ENCODE results near the gene SIRT2. TPM values are rescaled to one million over a fixed set of nuclear protein-coding genes. Genes with fewer than 3 reads are reported as not detected.

The SIRT2 gene
- polyA plus RNA-seq, 1 donor (not counting 4 experiments of a cell fraction or from before 2014, with no cell fraction given), result 46.6 TPM

GRCh38 chr19:38920602-38921419 is 21.4 kb upstream of the SIRT2 start:
- Histone ChIP-seq H3K4me2 (ENCODE audit: control insufficient read depth, extremely low read depth, insufficient read depth, low read depth, low read length) (no peak overlapping the region), H3K4me1 (ENCODE audit: control insufficient read depth, extremely low read depth, insufficient read depth, low read length) (no peaks in the 10 kb centered on the region), H2AFZ (ENCODE audit: control insufficient read depth, low read length) (no peak overlapping the region), H3K4me3 (ENCODE audit: control insufficient read depth in 2 of 3, extremely low read depth in 1 of 3, insufficient read depth in 2 of 3, low read depth in 1 of 3, low read length in 3 of 3) (no peak overlapping the region), H3K36me3 (ENCODE audit: control insufficient read depth in 2 of 2, extremely low read depth in 1 of 2, insufficient read depth in 2 of 2, low read length in 2 of 2) (peaks cover 15 to 19% of the 10 kb centered on the region in 2 experiments), H3K27ac (ENCODE audit: control insufficient read depth, insufficient read depth, low read length) (no peak overlapping the region), H3K9me1 (ENCODE audit: control insufficient read depth, extremely low read depth, insufficient read depth, low read length) (no peaks in the 10 kb centered on the region), H3K79me2 (ENCODE audit: control insufficient read depth, insufficient read depth, low read length) (no peaks in the 10 kb centered on the region), H4K20me1 (ENCODE audit: control insufficient read depth, extremely low read depth, insufficient read depth, low read length) (no peaks in the 10 kb centered on the region), H3K9ac (ENCODE audit: control insufficient read depth, extremely low read depth, insufficient read depth, low read length) (no peak overlapping the region), H3K9me3 (ENCODE audit: control insufficient read depth, low read depth, low read length) (no peaks in the 10 kb centered on the region), H3K27me3 (ENCODE audit: control insufficient read depth, extremely low read depth, insufficient read depth, low read length) (no peaks in the 10 kb centered on the region)
- no peak for TF ChIP-seq EZH2 (IDR thresholded peaks at IDR 0.05; ENCODE audit: low read length)
- dilution Hi-C loops (cut with MboI; ENCODE audit: extremely low pct_ligation_motif_present, low sequenced_read_pairs), result no loop called here
- FAIRE-seq, result no peak
- DNase-seq (ENCODE audit: low read depth, low spot score), result no peak

GRCh38 chr19:38919837-38920601 is 20.6 kb upstream of the SIRT2 start:
- TF ChIP-seq EZH2 (IDR thresholded peaks at IDR 0.05; ENCODE audit: low read length) (no peak), CTCF (optimal IDR thresholded peaks at IDR 0.05 in 1 of 3, IDR thresholded peaks at IDR 0.05 in 1 of 3, conservative IDR thresholded peaks at IDR 0.05 in 1 of 3; ENCODE audit: extremely low read depth in 1 of 3, insufficient read depth in 2 of 3, low read length in 3 of 3) (no peak)
- H3K36me3 ChIP-seq (ENCODE audit: control insufficient read depth in 2 of 2, extremely low read depth in 1 of 2, insufficient read depth in 2 of 2, low read length in 2 of 2), result peaks cover 13 to 15% of the 10 kb centered on the region in 2 experiments
- no peaks in the 10 kb centered on the region for H3K4me1 ChIP-seq (ENCODE audit: control insufficient read depth, extremely low read depth, insufficient read depth, low read length)
- H4K20me1 ChIP-seq (ENCODE audit: control insufficient read depth, extremely low read depth, insufficient read depth, low read length), result no peaks in the 10 kb centered on the region
- no peaks in the 10 kb centered on the region for H3K9me1 ChIP-seq (ENCODE audit: control insufficient read depth, extremely low read depth, insufficient read depth, low read length)
- no peaks in the 10 kb centered on the region for H3K27me3 ChIP-seq (ENCODE audit: control insufficient read depth, extremely low read depth, insufficient read depth, low read length)
- no peaks in the 10 kb centered on the region for H3K9me3 ChIP-seq (ENCODE audit: control insufficient read depth, low read depth, low read length)
- DNase-seq (ENCODE audit: low read depth, low spot score) (no peak), FAIRE-seq (no peak)
- no peak overlapping the region for H3K9ac ChIP-seq (ENCODE audit: control insufficient read depth, extremely low read depth, insufficient read depth, low read length)
- dilution Hi-C loops (cut with MboI; ENCODE audit: extremely low pct_ligation_motif_present, low sequenced_read_pairs), result no loop called here
- H3K4me3 ChIP-seq (ENCODE audit: control insufficient read depth in 2 of 3, extremely low read depth in 1 of 3, insufficient read depth in 2 of 3, low read depth in 1 of 3, low read length in 3 of 3), result no peak overlapping the region
- no peak overlapping the region for H3K27ac ChIP-seq (ENCODE audit: control insufficient read depth, insufficient read depth, low read length)
- H2AFZ ChIP-seq (ENCODE audit: control insufficient read depth, low read length), result no peak overlapping the region
- no peaks in the 10 kb centered on the region for H3K79me2 ChIP-seq (ENCODE audit: control insufficient read depth, insufficient read depth, low read length)
- H3K4me2 ChIP-seq (ENCODE audit: control insufficient read depth, extremely low read depth, insufficient read depth, low read depth, low read length), result no peak overlapping the region
